Measurements from ENCODE around the gene RBPJ.

The RBPJ gene

GRCh38 chr4:26337612-26338011 lies 16.8 kb downstream of the RBPJ start:
- no peak for DNase-seq
- in situ Hi-C loops (cut with HindIII; ENCODE audit: low pct_ligation_motif_present, low sequenced_read_pairs): no loop called here
- Histone ChIP-seq H3K4me3 (ENCODE audit: low read depth, low read length) (no peak overlapping the region), H3K27ac (no peak overlapping the region), H3K36me3 (replicated peaks) (no peaks in the 10 kb centered on the region), H3K27me3 (replicated peaks) (no peaks in the 10 kb centered on the region)
- no peak for TF ChIP-seq CTCF (IDR thresholded peaks at IDR 0.05; ENCODE audit: low read depth, low read length, missing control alignments)

GRCh38 chr4:26342328-26343037 lies 21.7 kb downstream of the RBPJ start:
- no peak for TF ChIP-seq CTCF (IDR thresholded peaks at IDR 0.05; ENCODE audit: low read depth, low read length, missing control alignments)
- Histone ChIP-seq H3K36me3 (replicated peaks) (no peaks in the 10 kb centered on the region), H3K27ac (peak overlapping the region; percentile 77), H3K4me3 (ENCODE audit: low read depth, low read length) (no peak overlapping the region), H3K27me3 (replicated peaks) (no peaks in the 10 kb centered on the region)
- in situ Hi-C loops (cut with HindIII; ENCODE audit: low pct_ligation_motif_present, low sequenced_read_pairs): no loop called here
- peak; percentile 76 for DNase-seq

- Histone ChIP-seq H3K36me3 (replicated peaks) (no peaks in the 10 kb centered on the region), H3K27ac (peak overlapping the region; percentile 77), H3K27me3 (replicated peaks) (no peaks in the 10 kb centered on the region), H3K4me3 (ENCODE audit: low read depth, low read length) (no peak overlapping the region)
- no peak for TF ChIP-seq CTCF (IDR thresholded peaks at IDR 0.05; ENCODE audit: low read depth, low read length, missing control alignments)
- DNase-seq: no peak
- in situ Hi-C loops (cut with HindIII; ENCODE audit: low pct_ligation_motif_present, low sequenced_read_pairs): no loop called here
These were observed 22.2 kb downstream of the RBPJ start for GRCh38 chr4:26343038-26343398.

GRCh38 chr4:26344901-26345564 lies 24.2 kb downstream of the RBPJ start:
- H3K27ac ChIP-seq: no peak overlapping the region
- no peaks in the 10 kb centered on the region for H3K36me3 ChIP-seq (replicated peaks)
- in situ Hi-C loops (cut with HindIII; ENCODE audit: low pct_ligation_motif_present, low sequenced_read_pairs): no loop called here
- DNase-seq: no peak
- H3K27me3 ChIP-seq (replicated peaks): no peaks in the 10 kb centered on the region
- no peak overlapping the region for H3K4me3 ChIP-seq (ENCODE audit: low read depth, low read length)
- TF ChIP-seq CTCF (IDR thresholded peaks at IDR 0.05; ENCODE audit: low read depth, low read length, missing control alignments): no peak

- no peaks in the 10 kb centered on the region for H3K27me3 ChIP-seq (replicated peaks)
- in situ Hi-C loops (cut with HindIII; ENCODE audit: low pct_ligation_motif_present, low sequenced_read_pairs): no loop called here
- TF ChIP-seq CTCF (IDR thresholded peaks at IDR 0.05; ENCODE audit: low read depth, low read length, missing control alignments): no peak
- no peak overlapping the region for H3K4me3 ChIP-seq (ENCODE audit: low read depth, low read length)
- H3K27ac ChIP-seq: no peak overlapping the region
- DNase-seq: no peak
- H3K36me3 ChIP-seq (replicated peaks): no peaks in the 10 kb centered on the region
These were observed 24.7 kb downstream of the RBPJ start for GRCh38 chr4:26345565-26345938.

Measured in brain microvascular endothelial cell (primary cell).